ENCODE data around the gene AMD1. TPM values are rescaled to one million over a fixed set of nuclear protein-coding genes. Genes with fewer than 3 reads are reported as not detected.

Gene AMD1
- total RNA-seq = 61.0 and 62.9 TPM in 2 replicates

DNA sequence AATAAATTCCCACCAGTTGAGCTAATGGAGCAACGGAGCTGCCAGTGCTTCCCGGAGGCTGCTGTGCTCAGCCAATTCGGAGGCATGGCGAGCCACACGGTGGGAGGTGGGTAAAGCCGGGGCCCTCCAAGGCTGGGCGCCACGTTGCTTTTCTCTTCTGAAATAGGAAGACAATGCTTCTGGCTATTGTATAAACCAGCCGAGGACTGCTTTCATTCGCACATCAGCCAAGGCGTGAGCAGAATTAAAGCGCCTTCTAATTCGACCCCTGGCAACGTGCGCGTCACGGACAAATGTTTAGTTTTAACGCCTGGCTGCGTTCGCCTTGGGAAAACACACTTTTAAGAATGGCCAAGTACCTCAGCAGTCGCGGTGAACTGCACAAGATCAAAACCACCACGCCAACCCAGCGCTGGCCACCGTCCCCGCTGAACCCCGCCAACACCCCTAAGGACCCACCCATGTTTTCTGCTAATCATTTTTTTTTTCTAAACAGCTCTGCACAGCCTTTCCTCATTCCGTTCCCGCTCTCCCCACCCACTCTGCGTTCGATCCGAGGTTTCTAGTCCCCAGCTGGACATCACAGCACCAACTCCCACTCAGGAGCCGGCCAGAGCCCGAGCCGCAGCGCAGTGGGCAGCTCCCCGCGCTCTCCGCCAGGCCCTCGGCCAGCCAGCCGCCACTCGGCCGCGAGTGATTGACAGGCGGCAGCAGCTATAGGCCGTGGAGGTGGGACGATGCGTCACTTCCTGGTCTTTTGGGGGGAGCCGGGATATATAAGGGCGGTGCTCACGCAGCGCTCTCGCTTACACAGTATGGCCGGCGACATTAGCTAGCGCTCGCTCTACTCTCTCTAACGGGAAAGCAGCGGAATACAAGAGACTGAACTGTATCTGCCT is at the start of gene AMD1:
Gene AMD1, plus strand, starts transcription at position 805 of the 899 bp plus-strand sequence. CDS start 321 bp downstream, outside the sequence.

Other genes with a start within 250 kb of the AMD1 start
- 3.9 and 4.6 TPM in 2 replicates for gene CDK19, start 59.3 kb upstream of the AMD1 start, total RNA-seq
- gene GTF3C6, start 83.9 kb downstream of the AMD1 start, total RNA-seq = 74.5 and 77.4 TPM in 2 replicates
- 32.7 and 41.9 TPM in 2 replicates for gene RPF2, start 107.3 kb downstream of the AMD1 start, total RNA-seq
- not detected in 2 replicates for gene SLC16A10, start 212.7 kb downstream of the AMD1 start, total RNA-seq

All from mammary microvascular endothelial cell (primary cell).